ENCODE data around the gene SLC22A4. TPM values are rescaled to one million over a fixed set of nuclear protein-coding genes. Genes with fewer than 3 reads are reported as not detected.

Gene SLC22A4

Small RNA genes lying within 50 kb of the gene (small RNA-seq; reads per million reads assigned to genes)
- not detected for gene MIR3936 (ENCODE audit: low read depth)
